ENCODE measurements around the gene ALPI. TPM values are rescaled to one million over a fixed set of nuclear protein-coding genes. Genes with fewer than 3 reads are reported as not detected.
A peak's percentile ranks its signal among the peaks of the same experiment; 100 is the strongest.

ALPI gene
- total and polyA plus RNA-seq, 12 donors = not detected

DNA sequence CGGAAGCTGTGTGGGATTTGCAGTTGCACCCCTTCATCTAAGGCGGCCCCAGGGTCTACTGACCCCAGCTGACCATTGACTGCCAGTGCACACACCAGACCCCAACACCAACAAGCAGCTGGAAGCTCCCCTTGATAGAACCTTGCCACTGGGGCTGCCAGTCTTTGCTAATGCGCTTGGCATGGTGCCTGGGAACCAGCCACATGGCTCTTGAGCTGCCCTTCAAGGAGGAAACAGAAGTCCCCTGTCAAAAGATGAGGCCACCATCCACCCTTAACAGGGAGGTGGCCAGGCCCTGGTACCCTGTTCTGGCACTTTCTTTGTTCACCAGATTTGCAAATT is 8.6 kb downstream of the ALPI start:
- intact Hi-C loops (cut with DNase I) = no loop called here
- no peak overlapping the region for H3K4me3 ChIP-seq
- TF ChIP-seq, protein P1, sequence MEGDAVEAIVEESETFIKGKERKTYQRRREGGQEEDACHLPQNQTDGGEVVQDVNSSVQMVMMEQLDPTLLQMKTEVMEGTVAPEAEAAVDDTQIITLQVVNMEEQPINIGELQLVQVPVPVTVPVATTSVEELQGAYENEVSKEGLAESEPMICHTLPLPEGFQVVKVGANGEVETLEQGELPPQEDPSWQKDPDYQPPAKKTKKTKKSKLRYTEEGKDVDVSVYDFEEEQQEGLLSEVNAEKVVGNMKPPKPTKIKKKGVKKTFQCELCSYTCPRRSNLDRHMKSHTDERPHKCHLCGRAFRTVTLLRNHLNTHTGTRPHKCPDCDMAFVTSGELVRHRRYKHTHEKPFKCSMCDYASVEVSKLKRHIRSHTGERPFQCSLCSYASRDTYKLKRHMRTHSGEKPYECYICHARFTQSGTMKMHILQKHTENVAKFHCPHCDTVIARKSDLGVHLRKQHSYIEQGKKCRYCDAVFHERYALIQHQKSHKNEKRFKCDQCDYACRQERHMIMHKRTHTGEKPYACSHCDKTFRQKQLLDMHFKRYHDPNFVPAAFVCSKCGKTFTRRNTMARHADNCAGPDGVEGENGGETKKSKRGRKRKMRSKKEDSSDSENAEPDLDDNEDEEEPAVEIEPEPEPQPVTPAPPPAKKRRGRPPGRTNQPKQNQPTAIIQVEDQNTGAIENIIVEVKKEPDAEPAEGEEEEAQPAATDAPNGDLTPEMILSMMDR (IDR thresholded peaks at IDR 0.05) = no peak
- no peaks in the 10 kb centered on the region for H3K36me3 ChIP-seq
- no peak overlapping the region for H3K27ac ChIP-seq
- H3K4me1 ChIP-seq = no peaks in the 10 kb centered on the region
- peaks cover 0 to 44% (median 21%) of the 10 kb centered on the region in 7 donors for H3K27me3 ChIP-seq
- DNase-seq = no peak
- no peak for ATAC-seq
- no peaks in the 10 kb centered on the region for H3K9me3 ChIP-seq
- 85 to 91% methylated on average over 3 of the region's 3 CpGs for WGBS, 2 donors

DNA sequence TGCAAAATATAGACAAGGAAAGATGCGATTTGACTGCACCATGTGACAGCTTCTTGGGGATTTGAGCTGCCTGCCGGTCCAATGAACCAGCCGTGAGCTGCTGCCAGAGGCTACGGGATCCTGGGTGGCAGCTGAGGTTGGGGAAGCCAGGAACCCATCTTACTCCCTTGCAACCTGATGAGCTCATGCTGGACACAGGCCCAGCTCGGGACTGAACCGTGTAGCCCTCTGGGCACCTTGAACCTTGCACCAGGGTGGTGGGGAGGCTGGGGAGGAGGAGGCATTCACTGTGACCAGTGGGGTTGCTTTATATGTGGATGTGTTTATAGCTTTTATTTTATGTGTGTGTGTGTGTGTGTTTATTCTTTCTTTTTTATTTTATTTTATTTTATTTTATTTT is 9.1 kb downstream of the ALPI start:
- no peak for ATAC-seq
- H3K4me3 ChIP-seq = no peak overlapping the region
- H3K36me3 ChIP-seq = no peaks in the 10 kb centered on the region
- DNase-seq = no peak
- WGBS, 2 donors = 74 to 79% methylated on average over 6 of the region's 6 CpGs
- H3K27ac ChIP-seq = no peak overlapping the region
- no peaks in the 10 kb centered on the region for H3K4me1 ChIP-seq
- peaks cover 0 to 38% (median 22%) of the 10 kb centered on the region in 7 donors for H3K27me3 ChIP-seq
- H3K9me3 ChIP-seq = no peaks in the 10 kb centered on the region
- TF ChIP-seq, protein P1 (IDR thresholded peaks at IDR 0.05) = no peak
- intact Hi-C loops (cut with DNase I) = no loop called here

DNA sequence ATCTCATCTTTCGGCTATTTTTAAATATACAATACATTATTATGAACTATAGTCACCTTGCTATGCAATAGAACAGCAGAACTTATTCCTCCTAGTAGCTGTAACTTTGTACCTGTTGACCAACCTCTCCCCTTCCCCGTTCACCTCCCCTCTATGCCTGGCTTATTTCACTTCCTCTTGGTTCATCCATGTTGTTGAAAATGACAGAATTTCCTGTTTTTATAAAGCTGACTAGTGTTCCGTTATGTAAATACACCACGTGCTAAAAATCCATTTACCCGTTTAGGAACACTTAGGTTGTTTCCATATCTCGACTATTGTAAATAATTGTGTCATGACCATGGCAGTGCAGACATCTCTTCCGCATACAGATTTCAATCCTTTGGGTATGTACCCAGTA is 10.3 kb downstream of the ALPI start:
- ATAC-seq (no peak), DNase-seq (no peak)
- H3K27ac ChIP-seq = no peak overlapping the region
- no peaks in the 10 kb centered on the region for H3K4me1 ChIP-seq
- TF ChIP-seq, protein P1 (IDR thresholded peaks at IDR 0.05) = no peak
- no peaks in the 10 kb centered on the region for H3K9me3 ChIP-seq
- no peaks in the 10 kb centered on the region for H3K36me3 ChIP-seq
- intact Hi-C loops (cut with DNase I) = no loop called here
- peaks cover 0 to 36% (median 29%) of the 10 kb centered on the region in 7 donors for H3K27me3 ChIP-seq
- 68 to 77% methylated on average over 7 of the region's 7 CpGs for WGBS, 2 donors
- no peak overlapping the region for H3K4me3 ChIP-seq

DNA sequence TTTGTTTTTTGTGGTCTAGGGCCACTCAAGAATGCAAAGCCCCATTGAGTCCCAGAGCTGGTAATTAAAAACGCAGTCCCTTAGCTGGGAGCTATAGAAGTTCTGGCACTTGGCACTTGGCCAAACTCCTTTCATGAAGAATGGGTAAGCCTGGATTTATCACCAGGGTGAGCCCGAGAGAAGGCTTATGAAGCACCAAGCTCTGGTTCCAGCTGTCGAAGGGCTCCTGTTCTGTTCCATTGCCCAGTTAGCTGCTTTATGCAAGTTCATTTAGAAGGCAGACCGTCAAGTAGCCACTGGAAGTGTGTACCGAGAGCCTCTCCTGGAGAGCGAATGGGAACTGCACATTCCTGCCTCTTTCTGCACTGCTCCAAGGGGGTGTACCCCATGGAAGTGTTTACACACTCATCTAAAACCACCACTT is 17.5 kb downstream of the ALPI start:
- peak in 3 of 8 donors; percentile 25 to 39 (median 25) for ATAC-seq

More for the DNA sequence above, 17.5 kb downstream of the ALPI start:
- Histone ChIP-seq H3K9me3 (peaks cover 0 to 10% (median 0%) of the 10 kb centered on the region in 11 donors), H3K27ac (no peak overlapping the region), H3K4me1 (no peaks in the 10 kb centered on the region), H3K27me3 (peaks cover 0 to 70% (median 36%) of the 10 kb centered on the region in 7 donors), H3K4me3 (no peak overlapping the region), H3K36me3 (no peaks in the 10 kb centered on the region)
- DNase-seq = no peak
- WGBS, 2 donors = 19 to 26% methylated on average over 6 of the region's 6 CpGs
- intact Hi-C loops (cut with DNase I) = no loop called here
- TF ChIP-seq, protein P1 (IDR thresholded peaks at IDR 0.05) = no peak

Measured in heart right ventricle (tissue), 16 donors.